VCaP (cell line): ENCODE results near the gene CDC42EP2.
"Not testable (repeated sequence)": the region's sequence is repeated elsewhere in the genome, so short reads cannot be mapped to it uniquely, and the experiment has no call there.

Experiments
- H3K27ac ChIP-seq: fragments of 450-650 bp; 2 replicates; pipeline ENCODE4 v1.5.1; 2017
- TF ChIP-seq, protein P1 (sequence below): fragments of 450-650 bp; conservative IDR thresholded peaks from 2 replicates; pipeline ENCODE4 v1.5.1; 2017; ENCODE audit warnings: mild to moderate bottlenecking, moderate library complexity

Gene CDC42EP2

DNA sequence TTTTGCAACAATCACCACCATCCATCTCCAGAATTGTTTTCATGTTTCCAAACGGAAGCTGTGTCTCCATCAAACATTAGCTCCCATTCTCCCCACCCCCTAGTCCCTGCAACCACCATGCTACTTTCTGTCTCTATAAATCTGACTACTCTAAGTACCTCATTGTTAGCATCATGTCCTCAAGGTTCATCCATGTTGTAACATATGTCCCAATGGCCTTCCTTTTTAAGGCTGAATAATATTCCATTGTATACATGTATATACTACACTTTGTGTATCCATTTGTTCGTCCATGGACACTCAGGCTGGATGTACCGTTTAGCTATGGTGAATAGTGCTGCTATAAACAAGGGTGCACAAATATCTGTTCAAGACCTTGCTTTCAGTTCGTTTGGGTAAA, 10.8 kb downstream of the CDC42EP2 start:
- TF ChIP-seq, protein P1, sequence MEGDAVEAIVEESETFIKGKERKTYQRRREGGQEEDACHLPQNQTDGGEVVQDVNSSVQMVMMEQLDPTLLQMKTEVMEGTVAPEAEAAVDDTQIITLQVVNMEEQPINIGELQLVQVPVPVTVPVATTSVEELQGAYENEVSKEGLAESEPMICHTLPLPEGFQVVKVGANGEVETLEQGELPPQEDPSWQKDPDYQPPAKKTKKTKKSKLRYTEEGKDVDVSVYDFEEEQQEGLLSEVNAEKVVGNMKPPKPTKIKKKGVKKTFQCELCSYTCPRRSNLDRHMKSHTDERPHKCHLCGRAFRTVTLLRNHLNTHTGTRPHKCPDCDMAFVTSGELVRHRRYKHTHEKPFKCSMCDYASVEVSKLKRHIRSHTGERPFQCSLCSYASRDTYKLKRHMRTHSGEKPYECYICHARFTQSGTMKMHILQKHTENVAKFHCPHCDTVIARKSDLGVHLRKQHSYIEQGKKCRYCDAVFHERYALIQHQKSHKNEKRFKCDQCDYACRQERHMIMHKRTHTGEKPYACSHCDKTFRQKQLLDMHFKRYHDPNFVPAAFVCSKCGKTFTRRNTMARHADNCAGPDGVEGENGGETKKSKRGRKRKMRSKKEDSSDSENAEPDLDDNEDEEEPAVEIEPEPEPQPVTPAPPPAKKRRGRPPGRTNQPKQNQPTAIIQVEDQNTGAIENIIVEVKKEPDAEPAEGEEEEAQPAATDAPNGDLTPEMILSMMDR = no peak
- no peak overlapping the region for H3K27ac ChIP-seq

DNA sequence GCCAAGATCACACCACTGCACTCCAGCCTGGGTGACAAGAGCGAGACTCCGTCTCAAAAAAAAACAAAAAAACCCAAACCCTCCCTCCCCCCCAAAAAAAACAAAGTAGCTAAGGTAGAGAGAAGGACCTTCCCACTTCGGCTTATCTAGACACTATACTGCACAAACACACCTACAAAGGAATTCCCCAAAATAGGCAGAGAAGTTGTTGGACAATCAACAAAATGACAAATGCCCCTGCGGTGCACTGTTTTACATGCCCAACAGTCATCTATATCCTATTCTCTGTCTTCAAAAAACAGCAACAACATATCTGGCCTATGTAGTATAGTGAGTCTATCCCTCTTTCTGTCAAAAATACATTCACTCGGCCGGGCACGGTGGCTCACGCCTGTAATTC, 12.4 kb downstream of the CDC42EP2 start:
- H3K27ac ChIP-seq = no peak overlapping the region; the same call in 1 of the 2 replicates
- TF ChIP-seq, protein P1 = no peak

DNA sequence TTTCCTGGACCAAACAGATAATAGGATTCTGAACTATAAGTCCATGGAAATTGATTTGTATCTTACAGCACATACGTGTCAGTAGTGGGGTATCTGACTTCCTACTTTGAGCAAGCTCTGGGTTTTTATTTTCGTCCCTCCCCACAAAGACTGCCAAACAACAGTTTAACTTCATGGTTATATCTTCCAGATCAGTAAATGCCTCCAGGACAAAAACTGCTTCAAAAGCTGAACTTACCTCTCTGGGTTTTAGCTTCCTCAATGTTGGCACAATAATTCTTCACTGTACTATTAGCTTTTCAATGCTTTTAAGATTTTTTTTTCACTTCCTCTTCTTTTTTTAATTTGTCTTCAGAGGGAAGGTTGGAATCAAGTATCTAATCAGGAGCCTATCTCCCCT, 14.8 kb downstream of the CDC42EP2 start:
- TF ChIP-seq, protein P1 = no peak
- peak overlapping the region; percentile 64 for H3K27ac ChIP-seq

DNA sequence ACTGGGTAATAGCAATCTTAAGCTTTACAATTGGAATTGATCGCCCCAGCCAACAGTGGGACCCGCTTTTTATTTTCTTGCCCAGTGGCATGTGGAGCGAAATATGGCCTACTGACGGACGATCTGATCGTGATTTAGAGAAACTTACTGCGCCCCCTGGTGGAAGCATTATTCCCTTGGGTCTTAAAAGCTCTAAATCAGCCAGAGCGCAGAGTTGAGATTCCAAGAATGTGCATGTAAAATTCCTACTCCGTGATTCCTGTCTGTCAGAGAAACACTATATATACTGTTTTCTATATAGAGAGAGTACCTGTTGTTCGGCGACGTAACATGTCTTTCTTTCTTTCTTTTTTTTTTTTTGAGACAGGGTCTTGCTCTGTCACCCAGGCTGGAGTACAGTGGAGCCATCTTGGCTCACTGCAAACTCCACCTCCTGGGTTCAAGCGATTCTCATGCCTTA, 15.3 kb downstream of the CDC42EP2 start:
- TF ChIP-seq, protein P1 = peak; percentile 99
- H3K27ac ChIP-seq = peak overlapping the region; percentile 64

DNA sequence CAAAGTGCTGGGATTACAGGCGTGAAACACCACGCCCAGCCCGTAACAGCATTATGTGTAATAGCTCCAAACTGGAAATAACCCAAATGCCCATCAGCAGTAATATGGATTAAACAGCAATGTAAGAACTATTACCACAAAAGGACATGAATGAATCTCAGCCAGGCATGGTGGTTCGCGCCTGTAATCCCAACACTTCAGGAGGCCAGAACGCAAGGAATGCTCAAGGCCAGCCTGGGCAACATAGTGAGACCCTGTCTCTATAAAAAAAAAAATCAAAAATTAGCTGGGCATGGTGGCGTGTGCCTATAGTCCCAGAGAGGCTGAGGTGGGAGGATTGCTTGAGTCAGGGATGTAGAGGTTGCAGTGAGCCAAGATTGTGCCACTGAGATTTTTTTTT, 15.9 kb downstream of the CDC42EP2 start:
- H3K27ac ChIP-seq = peak overlapping the region; percentile 64
- TF ChIP-seq, protein P1 = no peak

DNA sequence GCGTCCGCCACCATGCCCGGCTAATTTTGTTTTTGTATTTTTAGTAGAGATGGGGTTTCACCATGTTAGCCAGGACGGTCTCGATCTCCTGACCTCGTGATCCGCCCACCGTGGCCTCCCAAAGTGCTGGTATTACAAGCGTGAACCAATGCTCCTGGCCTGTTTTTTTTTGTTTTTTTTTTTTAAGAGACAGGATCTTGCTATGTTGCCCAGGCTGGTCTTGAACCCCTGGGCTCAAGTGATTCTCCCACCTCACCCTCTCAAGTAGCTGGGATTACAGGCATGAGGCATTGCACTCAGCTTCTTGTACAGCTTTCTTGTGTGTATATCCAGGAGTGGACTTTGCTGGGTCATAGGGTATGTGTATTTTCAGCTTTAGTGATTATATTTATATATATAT, 17.9 kb downstream of the CDC42EP2 start:
- not testable (repeated sequence) for H3K27ac ChIP-seq

DNA sequence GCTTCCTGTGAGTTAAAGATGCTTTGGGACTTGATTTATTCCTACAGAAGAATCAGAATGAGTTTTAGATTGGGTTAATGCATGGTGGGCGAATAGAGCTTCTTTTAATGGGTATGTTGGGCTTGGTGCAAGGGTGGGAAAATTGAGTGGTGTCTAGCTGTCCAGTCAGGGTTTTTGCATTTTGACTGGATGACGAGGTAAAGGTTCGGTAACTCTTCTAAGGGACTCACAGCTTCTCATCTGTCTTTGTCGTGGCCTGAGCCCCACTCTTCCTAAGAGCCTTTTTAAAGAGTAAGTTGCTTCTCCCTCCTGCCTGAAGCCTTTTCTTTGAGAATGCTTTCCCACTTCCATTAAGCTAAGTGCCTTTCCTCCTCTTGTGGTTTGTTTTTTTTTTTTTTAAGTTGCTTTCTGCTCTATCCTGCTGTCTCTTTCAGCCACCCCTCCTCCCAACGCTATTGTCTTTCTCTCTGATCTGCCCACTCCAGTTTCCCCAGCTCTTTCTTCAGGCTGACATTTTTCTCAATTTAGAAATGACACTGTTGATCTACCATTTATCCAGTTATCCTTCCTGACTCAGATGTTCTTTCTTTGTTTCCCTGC, 20.1 kb downstream of the CDC42EP2 start:
- TF ChIP-seq, protein P1 = no peak
- H3K27ac ChIP-seq = peak overlapping the region; percentile 93

DNA sequence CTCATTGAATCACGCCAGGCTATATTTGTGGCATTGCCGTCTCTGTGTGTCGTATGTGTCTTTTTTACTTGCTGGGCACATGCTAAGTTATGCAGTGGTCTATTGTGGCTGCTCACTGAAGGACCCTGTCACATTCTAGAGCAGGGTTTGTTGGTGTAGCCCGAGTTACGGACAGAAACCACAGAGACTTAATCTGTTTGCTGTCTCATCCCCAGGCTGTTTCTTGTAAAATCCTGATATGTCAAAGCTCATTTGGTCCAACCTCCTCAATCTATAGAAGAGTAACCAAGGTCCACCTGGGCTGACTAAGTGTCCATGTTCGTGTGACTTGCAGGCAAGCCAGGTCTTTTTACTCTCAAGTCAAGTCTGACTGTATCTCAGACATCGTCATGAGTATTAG, 24.0 kb downstream of the CDC42EP2 start:
- H3K27ac ChIP-seq = no peak overlapping the region
- TF ChIP-seq, protein P1 = no peak
